ENCODE measurements around the gene PACS1. TPM values are rescaled to one million over a fixed set of nuclear protein-coding genes. Genes with fewer than 3 reads are reported as not detected.

Gene PACS1
- total RNA-seq, 1 donor from 2014 or later = 86.9 TPM

DNA sequence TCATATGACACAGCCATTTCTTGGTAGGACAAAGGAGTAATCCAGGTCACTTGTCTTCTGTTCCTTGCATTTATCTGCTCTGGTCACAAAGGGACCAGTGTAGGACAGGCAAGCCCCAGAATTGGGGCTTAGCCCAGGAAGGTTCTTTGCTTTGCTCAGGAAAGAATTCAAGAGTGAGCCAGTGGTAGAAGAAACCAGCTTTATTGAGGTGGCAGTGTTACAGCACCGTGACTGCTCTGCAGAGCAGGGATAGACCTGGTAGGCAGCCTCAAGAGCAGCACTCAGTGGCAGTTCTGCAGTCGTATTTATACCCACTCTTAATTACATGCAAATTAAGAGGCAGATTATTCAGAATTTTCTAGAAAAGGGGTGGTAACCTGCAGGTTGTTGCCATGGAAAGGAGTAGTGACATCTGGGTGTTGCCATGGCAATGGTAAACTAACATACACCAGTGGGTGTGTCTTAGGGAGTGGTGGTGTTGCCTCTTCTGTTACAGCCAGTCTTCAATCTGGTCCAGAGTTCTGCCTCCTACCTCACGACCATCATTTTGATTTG is 113.5 kb downstream of the PACS1 start:
- no peaks in the 10 kb centered on the region for H3K9me3 ChIP-seq (ENCODE audit: insufficient read depth, low read depth, low read length)
- no peaks in the 10 kb centered on the region for H3K27me3 Mint-ChIP-seq (ENCODE audit: low read depth, unreplicated experiment)
- FAIRE-seq (no peak), DNase-seq (ENCODE audit: low read depth) (no peak)
- no peak overlapping the region for H3K27ac ChIP-seq (ENCODE audit: low read depth, low read length)
- H3K4me3 Mint-ChIP-seq (ENCODE audit: unreplicated experiment) = no peak overlapping the region
- no peak overlapping the region for H3K9ac ChIP-seq (ENCODE audit: low read length)
- H3K9me3 Mint-ChIP-seq (ENCODE audit: unreplicated experiment) = peaks cover 3% of the 10 kb centered on the region
- H3K79me2 ChIP-seq (ENCODE audit: insufficient read depth, low read length) = peaks cover 37% of the 10 kb centered on the region
- no peak overlapping the region for H3K4me3 ChIP-seq (ENCODE audit: insufficient read depth, low read depth, low read length)
- H3K4me1 Mint-ChIP-seq (ENCODE audit: low read depth, unreplicated experiment) = peaks cover 10% of the 10 kb centered on the region
- peaks cover 3% of the 10 kb centered on the region for H3K4me1 ChIP-seq (ENCODE audit: insufficient read depth, low read length)
- H3K4me2 ChIP-seq (ENCODE audit: low read length) = no peak overlapping the region
- H3K36me3 ChIP-seq (ENCODE audit: insufficient read depth, low read length) = no peaks in the 10 kb centered on the region
- H3K27ac Mint-ChIP-seq (ENCODE audit: unreplicated experiment) = peak overlapping the region; percentile 7
- peaks cover 53% of the 10 kb centered on the region for H4K20me1 ChIP-seq (ENCODE audit: insufficient read depth, low read length)
- no peaks in the 10 kb centered on the region for H3K27me3 ChIP-seq (ENCODE audit: insufficient read depth, low read length)
- TF ChIP-seq CTCF (IDR thresholded peaks at IDR 0.05; ENCODE audit: insufficient read depth, low read depth, low read length) (no peak), EZH2 (IDR thresholded peaks at IDR 0.05; ENCODE audit: insufficient read depth, low read length) (no peak)
- peaks cover 9% of the 10 kb centered on the region for H3K36me3 Mint-ChIP-seq (ENCODE audit: low read depth, unreplicated experiment)
- H2AFZ ChIP-seq (ENCODE audit: low read depth, low read length) = no peak overlapping the region

GRCh38 chr11:66184728-66185127 is 114.7 kb downstream of the PACS1 start:
- Histone ChIP-seq H3K4me2 (ENCODE audit: low read length) (no peak overlapping the region), H3K27me3 (ENCODE audit: insufficient read depth, low read length) (no peaks in the 10 kb centered on the region), H3K4me3 (ENCODE audit: insufficient read depth, low read depth, low read length) (no peak overlapping the region), H2AFZ (ENCODE audit: low read depth, low read length) (no peak overlapping the region), H3K9ac (ENCODE audit: low read length) (no peak overlapping the region), H3K9me3 (ENCODE audit: insufficient read depth, low read depth, low read length) (no peaks in the 10 kb centered on the region), H3K4me1 (ENCODE audit: insufficient read depth, low read length) (peaks cover 14% of the 10 kb centered on the region), H3K27ac (ENCODE audit: low read depth, low read length) (no peak overlapping the region), H3K79me2 (ENCODE audit: insufficient read depth, low read length) (peaks cover 38% of the 10 kb centered on the region), H3K36me3 (ENCODE audit: insufficient read depth, low read length) (no peaks in the 10 kb centered on the region), H4K20me1 (ENCODE audit: insufficient read depth, low read length) (peaks cover 63% of the 10 kb centered on the region)
- Mint-ChIP-seq H3K27me3 (ENCODE audit: low read depth, unreplicated experiment) (no peaks in the 10 kb centered on the region), H3K4me3 (ENCODE audit: unreplicated experiment) (no peak overlapping the region), H3K27ac (ENCODE audit: unreplicated experiment) (no peak overlapping the region), H3K4me1 (ENCODE audit: low read depth, unreplicated experiment) (peaks cover 20% of the 10 kb centered on the region), H3K36me3 (ENCODE audit: low read depth, unreplicated experiment) (peaks cover 9% of the 10 kb centered on the region), H3K9me3 (ENCODE audit: unreplicated experiment) (peaks cover 3% of the 10 kb centered on the region)
- TF ChIP-seq CTCF (IDR thresholded peaks at IDR 0.05; ENCODE audit: insufficient read depth, low read depth, low read length) = no peak
- no peak for TF ChIP-seq EZH2 (IDR thresholded peaks at IDR 0.05; ENCODE audit: insufficient read depth, low read length)
- DNase-seq (ENCODE audit: low read depth) (no peak), FAIRE-seq (no peak)

DNA sequence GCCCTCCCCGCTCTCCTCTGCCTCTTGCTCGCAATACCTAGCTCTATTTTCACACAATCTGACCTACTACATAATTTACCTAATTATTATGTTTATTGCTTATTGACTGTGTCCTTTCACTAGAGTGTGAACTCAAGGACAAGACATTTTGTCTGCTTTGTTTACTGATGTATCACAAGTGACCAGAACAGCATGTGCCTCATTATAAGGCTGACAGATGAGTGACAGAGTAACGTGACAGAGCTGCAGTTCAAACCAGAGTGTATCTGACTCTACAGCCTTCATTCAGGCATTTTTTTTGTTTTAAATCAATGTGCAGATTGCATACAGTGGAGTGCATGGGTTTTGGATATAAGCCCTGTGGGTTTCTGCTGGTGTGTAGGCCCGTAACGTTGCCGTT is 116.4 kb downstream of the PACS1 start:
- no peaks in the 10 kb centered on the region for H3K27me3 Mint-ChIP-seq (ENCODE audit: low read depth, unreplicated experiment)
- TF ChIP-seq EZH2 (IDR thresholded peaks at IDR 0.05; ENCODE audit: insufficient read depth, low read length) (no peak), CTCF (IDR thresholded peaks at IDR 0.05; ENCODE audit: insufficient read depth, low read depth, low read length) (no peak)
- H3K27ac Mint-ChIP-seq (ENCODE audit: unreplicated experiment) = no peak overlapping the region
- no peaks in the 10 kb centered on the region for H3K27me3 ChIP-seq (ENCODE audit: insufficient read depth, low read length)
- DNase-seq (ENCODE audit: low read depth) (no peak), FAIRE-seq (no peak)
- peaks cover 23% of the 10 kb centered on the region for H3K4me1 Mint-ChIP-seq (ENCODE audit: low read depth, unreplicated experiment)
- H3K9ac ChIP-seq (ENCODE audit: low read length) = no peak overlapping the region
- no peaks in the 10 kb centered on the region for H3K36me3 ChIP-seq (ENCODE audit: insufficient read depth, low read length)
- H3K4me2 ChIP-seq (ENCODE audit: low read length) = no peak overlapping the region
- H3K4me3 ChIP-seq (ENCODE audit: insufficient read depth, low read depth, low read length) = no peak overlapping the region
- H3K79me2 ChIP-seq (ENCODE audit: insufficient read depth, low read length) = peaks cover 39% of the 10 kb centered on the region
- peaks cover 3% of the 10 kb centered on the region for H3K9me3 Mint-ChIP-seq (ENCODE audit: unreplicated experiment)
- H3K27ac ChIP-seq (ENCODE audit: low read depth, low read length) = no peak overlapping the region
- H2AFZ ChIP-seq (ENCODE audit: low read depth, low read length) = no peak overlapping the region
- no peak overlapping the region for H3K4me3 Mint-ChIP-seq (ENCODE audit: unreplicated experiment)
- peaks cover 72% of the 10 kb centered on the region for H4K20me1 ChIP-seq (ENCODE audit: insufficient read depth, low read length)
- peaks cover 16% of the 10 kb centered on the region for H3K4me1 ChIP-seq (ENCODE audit: insufficient read depth, low read length)
- peaks cover 12% of the 10 kb centered on the region for H3K36me3 Mint-ChIP-seq (ENCODE audit: low read depth, unreplicated experiment)
- no peaks in the 10 kb centered on the region for H3K9me3 ChIP-seq (ENCODE audit: insufficient read depth, low read depth, low read length)

All from astrocyte (in vitro differentiated cells and primary cell).